Nephron progenitor cell (in vitro differentiated cells): ENCODE data around the gene SLC30A1.

ENCODE experiments used
- DNase-seq: peaks from one replicate; pipeline ENCODE4 v3.0.0; 2021
- H3K27ac Mint-ChIP-seq: 2 replicates; pipeline ENCODE4 v1.8.0; 2021; ENCODE audit warnings: mild to moderate bottlenecking, moderate library complexity, mixed read lengths
- H3K27me3 Mint-ChIP-seq: 2 replicates; pipeline ENCODE4 v1.8.0; 2021; ENCODE audit warnings: mild to moderate bottlenecking, low read depth, mixed read lengths; ENCODE audit not compliant: poor library complexity
- H3K36me3 Mint-ChIP-seq: 2 replicates; pipeline ENCODE4 v1.8.0; 2021; ENCODE audit warnings: low read depth, mixed read lengths
- H3K4me1 Mint-ChIP-seq: 2 replicates; pipeline ENCODE4 v1.8.0; 2021; ENCODE audit warnings: mixed read lengths
- H3K4me3 Mint-ChIP-seq: 2 replicates; pipeline ENCODE4 v1.8.0; 2021; ENCODE audit warnings: mild to moderate bottlenecking, moderate library complexity, mixed read lengths
- H3K9me3 Mint-ChIP-seq: 2 replicates; pipeline ENCODE4 v1.8.0; 2021; ENCODE audit warnings: mild to moderate bottlenecking, moderate library complexity, mixed read lengths
- TF ChIP-seq, protein P1 (sequence below): fragments of 200-600 bp; sonication (generic); IDR thresholded peaks from 2 replicates; pipeline ENCODE4 v1.5.0; 2021; ENCODE audit warnings: antibody characterized with exemption

The SLC30A1 gene

DNA sequence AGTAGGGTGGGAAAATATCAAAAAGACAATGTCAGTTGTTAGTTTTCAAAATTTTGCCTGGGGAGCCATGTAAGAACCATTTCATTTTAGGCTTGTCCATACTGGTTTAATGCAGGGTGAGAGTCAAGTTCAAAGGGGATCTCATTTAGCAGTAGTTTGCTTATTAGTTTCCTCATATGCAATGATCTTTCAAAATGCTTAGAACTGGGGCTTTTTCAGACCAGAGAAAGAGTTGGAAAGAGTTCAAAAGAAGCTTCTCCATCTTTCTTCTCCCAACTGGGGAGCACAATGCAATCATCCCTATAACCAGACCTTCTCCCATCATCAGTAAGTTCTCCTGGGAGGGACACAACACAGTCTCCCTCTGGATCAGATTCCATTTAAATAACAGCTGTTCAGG is 16.5 kb upstream of the SLC30A1 start:
- TF ChIP-seq, protein P1, sequence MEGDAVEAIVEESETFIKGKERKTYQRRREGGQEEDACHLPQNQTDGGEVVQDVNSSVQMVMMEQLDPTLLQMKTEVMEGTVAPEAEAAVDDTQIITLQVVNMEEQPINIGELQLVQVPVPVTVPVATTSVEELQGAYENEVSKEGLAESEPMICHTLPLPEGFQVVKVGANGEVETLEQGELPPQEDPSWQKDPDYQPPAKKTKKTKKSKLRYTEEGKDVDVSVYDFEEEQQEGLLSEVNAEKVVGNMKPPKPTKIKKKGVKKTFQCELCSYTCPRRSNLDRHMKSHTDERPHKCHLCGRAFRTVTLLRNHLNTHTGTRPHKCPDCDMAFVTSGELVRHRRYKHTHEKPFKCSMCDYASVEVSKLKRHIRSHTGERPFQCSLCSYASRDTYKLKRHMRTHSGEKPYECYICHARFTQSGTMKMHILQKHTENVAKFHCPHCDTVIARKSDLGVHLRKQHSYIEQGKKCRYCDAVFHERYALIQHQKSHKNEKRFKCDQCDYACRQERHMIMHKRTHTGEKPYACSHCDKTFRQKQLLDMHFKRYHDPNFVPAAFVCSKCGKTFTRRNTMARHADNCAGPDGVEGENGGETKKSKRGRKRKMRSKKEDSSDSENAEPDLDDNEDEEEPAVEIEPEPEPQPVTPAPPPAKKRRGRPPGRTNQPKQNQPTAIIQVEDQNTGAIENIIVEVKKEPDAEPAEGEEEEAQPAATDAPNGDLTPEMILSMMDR = no peak
- Mint-ChIP-seq H3K27ac (no peak overlapping the region), H3K36me3 (no peaks in the 10 kb centered on the region), H3K9me3 (no peaks in the 10 kb centered on the region), H3K4me1 (peaks cover 9% of the 10 kb centered on the region), H3K4me3 (no peak overlapping the region), H3K27me3 (peaks cover 3% of the 10 kb centered on the region)
- no peak for DNase-seq

DNA sequence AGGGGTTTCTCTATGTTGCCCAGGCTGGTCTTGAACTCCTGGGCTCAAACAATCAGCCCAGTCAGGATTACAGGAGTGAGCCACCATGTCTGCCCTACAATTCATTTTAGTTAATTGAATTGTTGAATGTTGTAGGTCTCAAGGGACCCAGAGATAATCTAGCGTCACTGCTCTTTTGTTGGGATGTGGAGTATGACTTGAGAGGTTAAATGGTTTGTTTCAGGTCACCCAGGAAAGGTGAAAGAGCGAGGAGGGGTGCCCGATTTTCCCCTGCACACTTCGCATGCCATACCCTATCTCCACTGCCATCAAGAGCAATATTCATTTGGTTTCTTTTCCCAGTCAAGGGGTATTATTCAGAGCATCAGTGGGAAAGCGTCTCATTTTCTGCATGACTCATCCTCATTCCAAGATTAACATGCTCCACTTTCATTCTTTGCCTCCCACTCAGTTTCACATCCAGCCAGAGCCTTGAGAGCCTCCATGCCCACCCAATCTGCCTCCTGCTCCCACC is 13.1 kb upstream of the SLC30A1 start:
- Mint-ChIP-seq H3K4me3 (no peak overlapping the region), H3K27ac (no peak overlapping the region), H3K27me3 (no peaks in the 10 kb centered on the region), H3K9me3 (no peaks in the 10 kb centered on the region), H3K4me1 (peaks cover 9% of the 10 kb centered on the region), H3K36me3 (no peaks in the 10 kb centered on the region)
- TF ChIP-seq, protein P1 = no peak
- DNase-seq = no peak

DNA sequence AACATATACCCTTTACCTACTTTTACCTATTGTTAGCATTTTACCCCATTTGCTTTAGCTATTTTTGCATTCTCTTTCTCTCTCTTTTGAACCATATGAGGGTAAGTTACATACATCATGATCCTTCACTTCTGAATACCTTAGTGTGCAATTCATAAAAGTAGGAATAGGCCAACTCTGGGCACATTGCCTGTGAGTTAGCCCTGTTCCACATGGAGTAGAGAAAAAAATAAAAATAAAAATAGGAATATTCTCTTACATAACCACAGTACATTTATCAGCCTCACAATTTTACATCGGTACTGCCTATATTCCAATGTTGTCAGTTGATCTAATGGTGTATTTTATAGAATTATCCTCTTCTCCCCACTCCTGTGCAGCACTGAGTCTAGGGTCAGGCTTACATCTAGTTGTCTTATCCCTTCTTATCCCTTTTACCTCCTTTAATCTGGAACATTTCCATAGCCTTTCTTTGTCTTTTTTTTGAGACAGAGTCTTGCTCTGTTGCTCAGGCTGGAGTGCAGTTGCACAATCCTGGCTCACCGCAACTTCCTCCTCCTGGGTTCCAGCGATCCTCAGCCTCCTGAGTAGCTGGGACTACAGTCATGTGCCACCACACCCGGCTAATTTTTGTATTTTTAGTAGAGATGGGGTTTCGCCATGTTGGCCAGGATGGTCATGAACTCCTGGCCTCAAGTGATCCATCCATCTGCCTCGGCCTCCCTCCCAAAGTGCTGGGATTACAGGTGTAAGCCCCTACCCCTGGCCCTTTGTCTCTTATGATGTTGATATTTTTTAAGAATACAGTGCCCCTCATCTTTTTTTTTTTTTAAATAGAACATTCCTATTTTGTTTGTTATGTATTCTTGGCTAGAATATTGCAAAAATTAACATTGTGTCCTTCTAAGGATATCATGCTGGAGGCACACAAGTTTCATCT is 11.1 kb upstream of the SLC30A1 start:
- no peaks in the 10 kb centered on the region for H3K36me3 Mint-ChIP-seq
- peaks cover 9% of the 10 kb centered on the region for H3K4me1 Mint-ChIP-seq
- H3K9me3 Mint-ChIP-seq = no peaks in the 10 kb centered on the region
- H3K4me3 Mint-ChIP-seq = no peak overlapping the region
- H3K27ac Mint-ChIP-seq = peak overlapping the region; percentile 5
- TF ChIP-seq, protein P1 = no peak
- no peak for DNase-seq
- no peaks in the 10 kb centered on the region for H3K27me3 Mint-ChIP-seq

DNA sequence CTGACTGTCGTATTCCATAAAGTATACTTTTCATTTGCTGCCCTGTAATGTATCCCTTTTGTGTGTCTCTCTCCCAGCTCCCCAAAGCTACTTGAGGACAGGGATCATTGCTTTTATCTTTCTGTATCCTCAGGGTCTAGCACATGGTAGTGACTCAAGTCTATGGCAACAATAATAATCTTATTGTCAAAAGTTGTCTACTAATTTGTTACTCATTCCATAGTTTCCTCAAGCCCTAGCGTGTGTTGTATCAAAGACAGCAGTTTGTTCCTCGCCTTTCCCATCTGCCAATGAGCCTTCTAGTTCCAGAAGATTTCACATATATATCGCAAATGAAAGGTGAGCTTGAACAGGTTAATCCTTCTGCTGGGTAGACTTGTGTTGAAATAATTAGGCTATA is 9.8 kb upstream of the SLC30A1 start:
- H3K4me3 Mint-ChIP-seq = no peak overlapping the region
- H3K9me3 Mint-ChIP-seq = no peaks in the 10 kb centered on the region
- peaks cover 12% of the 10 kb centered on the region for H3K4me1 Mint-ChIP-seq
- no peak for DNase-seq
- no peak overlapping the region for H3K27ac Mint-ChIP-seq
- TF ChIP-seq, protein P1 = no peak
- peaks cover 2% of the 10 kb centered on the region for H3K27me3 Mint-ChIP-seq
- no peaks in the 10 kb centered on the region for H3K36me3 Mint-ChIP-seq

DNA sequence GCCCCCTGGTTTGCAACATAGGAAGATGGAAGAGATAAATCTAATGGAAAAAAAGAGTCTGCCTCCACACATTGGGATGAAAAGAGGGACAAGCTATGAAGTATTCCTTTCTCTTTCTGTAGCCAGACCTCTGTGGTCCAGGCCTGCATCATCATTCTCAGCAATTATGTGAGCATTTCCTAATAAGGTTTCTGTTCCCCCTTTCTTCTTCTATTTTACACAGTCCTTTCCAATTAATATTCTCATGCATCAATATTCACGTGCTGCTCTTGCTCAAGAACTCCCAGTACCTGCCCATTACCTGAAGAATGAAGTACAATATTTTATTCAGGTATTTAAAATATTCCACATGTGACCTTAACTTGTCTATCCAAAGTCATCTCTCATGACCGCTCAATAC is 8.2 kb upstream of the SLC30A1 start:
- H3K4me1 Mint-ChIP-seq = peaks cover 10% of the 10 kb centered on the region
- no peak overlapping the region for H3K4me3 Mint-ChIP-seq
- no peaks in the 10 kb centered on the region for H3K9me3 Mint-ChIP-seq
- H3K27me3 Mint-ChIP-seq = peaks cover 7% of the 10 kb centered on the region
- H3K36me3 Mint-ChIP-seq = no peaks in the 10 kb centered on the region
- no peak for DNase-seq
- TF ChIP-seq, protein P1 = no peak
- H3K27ac Mint-ChIP-seq = no peak overlapping the region
